Activated CD4-positive, alpha-beta T cell treated with anti-CD3 and anti-CD28 coated beads, Interleukin-2, amount 50 U/mL, for 4 hours (primary cell): ENCODE data around the gene GABRR1.

Experiments
- DNase-seq, 2 experiments: peaks; one replicate each; pipeline ENCODE4 v3.0.0-alpha.2; 2020

GABRR1 gene

DNA sequence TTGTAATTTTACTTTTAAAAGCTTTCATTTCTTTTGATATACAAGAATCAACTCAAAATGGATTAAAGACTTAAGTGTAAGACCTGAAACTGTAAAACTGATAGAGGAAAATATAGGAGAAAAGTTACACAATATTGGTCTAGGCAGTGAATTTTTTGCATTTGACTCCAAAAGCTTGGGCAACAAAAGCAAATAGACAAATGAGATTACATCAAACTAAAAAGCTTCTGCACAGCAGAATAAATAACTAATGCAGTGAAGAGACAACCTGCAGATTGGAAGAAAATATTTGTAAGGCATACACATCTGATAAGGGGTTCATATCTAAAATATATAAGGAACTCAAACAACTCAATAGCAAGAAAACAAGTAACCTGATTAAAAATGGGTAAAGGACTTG lies 3.0 kb downstream of the GABRR1 start:
- no peak for DNase-seq

DNA sequence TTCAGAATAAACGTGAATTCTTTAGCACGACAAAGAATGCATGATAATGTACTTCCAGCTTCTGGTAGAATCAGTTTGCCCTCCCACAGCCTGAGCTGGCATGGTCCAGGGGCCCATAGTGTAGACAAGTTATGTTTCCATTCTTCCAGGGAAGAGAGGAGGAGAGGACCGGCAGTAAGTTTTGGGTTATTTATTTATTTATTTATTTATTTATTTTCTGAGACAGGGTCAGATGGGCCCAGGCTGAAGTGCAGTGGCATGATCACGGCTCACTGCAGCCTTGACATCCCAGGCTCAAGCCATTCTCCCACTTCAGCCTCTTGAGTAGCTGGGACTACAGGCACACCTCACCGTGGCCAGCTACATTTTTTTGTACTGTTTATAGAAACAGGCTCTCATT lies 4.7 kb downstream of the GABRR1 start:
- DNase-seq, result no peak

DNA sequence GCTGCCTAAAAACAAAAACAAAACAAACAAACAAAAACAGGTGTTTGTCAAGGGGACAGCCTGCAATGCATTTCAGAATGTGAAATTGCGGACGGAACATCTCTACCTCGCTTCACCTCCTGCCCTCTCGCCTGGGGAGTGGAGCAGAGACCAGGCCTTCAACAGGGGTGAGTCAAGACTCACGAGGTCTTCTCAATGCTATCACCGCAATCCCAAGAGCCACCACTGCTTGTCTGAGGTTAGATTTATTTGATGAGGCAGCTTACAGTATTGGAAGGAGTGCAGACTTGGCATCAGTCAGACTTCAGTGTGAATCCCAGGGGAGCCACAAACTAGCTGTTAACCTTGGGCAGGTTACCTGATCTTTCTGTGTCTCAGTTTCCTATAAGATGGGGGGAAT lies 7.7 kb downstream of the GABRR1 start:
- DNase-seq, result no peak

DNA sequence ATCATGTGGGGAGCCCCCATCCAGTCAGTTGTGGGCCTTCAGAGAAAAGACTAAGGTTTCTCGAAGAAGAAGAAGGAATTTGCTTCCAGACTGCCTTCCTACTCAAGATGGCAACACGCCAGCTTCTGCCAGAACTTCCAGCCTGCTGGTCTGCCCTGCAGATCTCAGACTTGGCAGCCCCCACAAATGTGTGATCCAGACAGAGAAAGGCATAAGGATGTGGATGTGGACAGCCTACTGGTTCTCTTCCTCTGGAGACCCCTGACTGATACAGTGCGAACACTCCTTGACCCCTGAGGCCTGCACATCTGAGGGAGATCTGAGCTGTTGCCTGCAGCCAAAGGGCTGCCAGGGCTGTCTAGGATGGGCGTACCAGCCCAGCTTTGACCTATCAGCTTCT lies 8.6 kb downstream of the GABRR1 start:
- DNase-seq, result no peak

DNA sequence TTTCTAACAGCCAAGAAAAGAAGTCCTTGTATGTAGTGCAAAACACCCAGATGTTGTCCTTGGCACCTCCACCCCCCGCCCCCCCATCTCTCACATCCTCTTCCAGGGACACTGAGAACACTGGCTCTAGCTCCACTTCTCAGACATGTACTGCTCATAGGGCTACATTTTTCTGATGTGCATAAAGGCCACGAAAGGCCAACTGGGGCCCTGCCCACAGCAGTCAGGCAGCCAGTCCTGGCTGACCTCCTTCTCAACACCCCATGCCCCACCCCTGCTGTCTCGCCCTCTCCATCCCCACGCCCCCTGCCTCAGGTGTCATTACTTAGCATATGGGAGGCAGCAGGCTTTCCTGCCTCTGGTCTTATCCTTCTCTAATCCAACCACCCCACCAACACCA lies 11.3 kb downstream of the GABRR1 start:
- no peak for DNase-seq

DNA sequence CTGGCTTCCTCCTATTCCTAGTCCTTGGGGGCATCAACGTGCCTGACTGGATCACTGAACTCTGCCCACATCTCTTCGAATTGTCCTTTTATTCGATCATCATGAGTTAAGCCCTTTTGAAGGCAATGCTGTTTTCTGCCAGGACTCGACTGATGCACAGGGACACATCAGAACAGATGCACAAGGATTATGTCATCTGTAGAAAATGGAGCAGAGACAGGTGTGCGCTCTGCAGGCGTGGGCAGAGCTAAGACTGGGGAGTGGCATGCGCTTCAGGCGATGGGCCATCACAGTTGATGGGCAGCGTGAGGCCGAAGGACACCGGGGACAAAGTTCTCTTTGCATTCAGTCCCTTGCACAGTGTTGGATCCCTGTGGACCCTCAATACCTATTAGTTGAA lies 13.1 kb downstream of the GABRR1 start:
- no peak for DNase-seq

DNA sequence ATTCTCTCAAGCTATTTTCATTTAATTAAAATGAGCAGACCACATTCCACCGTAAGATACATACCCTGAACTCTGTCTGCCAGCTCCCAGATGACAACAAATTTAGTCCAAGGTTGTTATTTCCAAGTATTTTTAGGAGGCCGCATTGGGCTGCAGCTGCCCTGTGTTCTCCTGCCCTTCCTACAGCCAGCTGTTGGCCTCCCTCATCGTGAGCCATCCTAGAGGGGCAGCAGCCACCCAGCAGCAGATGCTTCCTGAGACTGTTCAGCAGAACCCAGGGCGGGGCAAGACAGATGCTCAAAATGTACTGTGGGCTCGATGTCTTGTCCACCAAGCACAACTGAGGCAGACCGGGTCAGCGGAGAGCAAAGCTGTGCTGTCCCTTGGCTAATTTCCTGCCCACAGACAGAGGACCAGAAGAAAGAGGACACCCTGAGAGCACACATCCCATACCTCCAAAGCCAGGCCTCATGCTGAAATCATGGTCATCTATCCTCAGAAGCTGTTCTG lies 16.4 kb downstream of the GABRR1 start:
- DNase-seq, result no peak

DNA sequence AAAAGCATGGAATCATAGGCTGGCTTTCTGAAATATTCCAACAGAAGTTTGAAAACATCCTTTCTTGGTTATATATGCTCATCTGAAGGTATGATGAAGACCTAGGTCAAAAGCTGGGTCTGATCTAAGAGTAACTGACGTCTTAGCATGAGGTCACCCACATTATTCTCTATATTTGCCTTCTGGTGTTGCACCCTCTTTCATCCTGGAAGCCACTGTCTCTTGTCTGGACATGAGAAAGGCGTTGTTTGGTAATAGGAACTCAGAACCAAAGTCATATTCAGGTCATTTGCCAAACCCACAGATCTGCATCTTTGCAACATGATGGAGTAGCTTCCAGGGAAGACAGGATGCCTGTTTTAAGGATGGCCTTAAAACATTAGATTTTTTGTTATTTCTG lies 17.6 kb downstream of the GABRR1 start:
- no peak for DNase-seq

DNA sequence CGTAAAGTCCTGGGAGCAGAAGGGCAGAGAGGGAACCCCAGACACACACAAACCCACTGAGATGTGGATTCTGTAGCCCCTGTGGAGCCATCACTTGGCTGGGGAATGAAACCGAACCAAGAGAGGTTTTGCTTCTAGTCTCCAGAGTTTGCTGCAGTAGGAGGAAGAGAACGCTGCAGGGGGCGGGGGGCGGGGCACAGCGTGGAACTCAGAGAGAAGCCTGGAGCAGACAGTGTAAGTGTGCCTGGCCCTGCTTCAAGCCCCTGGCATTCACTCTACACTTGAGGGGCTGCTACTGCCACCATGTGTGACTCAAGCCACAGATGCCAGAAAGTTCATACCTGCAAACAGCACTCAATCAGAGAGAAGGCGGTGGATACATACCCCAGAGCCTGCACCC lies 18.9 kb downstream of the GABRR1 start:
- no peak for DNase-seq

DNA sequence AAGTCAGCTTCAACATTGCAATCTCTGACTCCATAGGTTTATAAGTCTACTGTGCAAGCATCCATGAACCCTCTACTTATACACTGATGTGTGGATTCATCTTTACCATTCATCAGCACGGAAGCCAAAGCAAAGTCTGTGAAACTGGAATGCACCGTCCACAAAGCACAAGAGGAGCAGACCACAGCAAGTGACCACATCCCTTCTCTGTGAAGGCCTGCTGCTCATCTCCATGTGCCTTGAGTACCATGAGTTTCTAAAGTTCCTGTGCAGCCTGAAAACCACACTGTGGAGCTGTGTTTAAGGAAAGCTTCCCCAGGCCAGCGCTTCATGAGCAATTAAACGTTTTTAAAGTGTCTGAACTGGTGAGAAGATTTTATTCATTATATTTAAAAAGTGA lies 20.0 kb downstream of the GABRR1 start:
- no peak for DNase-seq

DNA sequence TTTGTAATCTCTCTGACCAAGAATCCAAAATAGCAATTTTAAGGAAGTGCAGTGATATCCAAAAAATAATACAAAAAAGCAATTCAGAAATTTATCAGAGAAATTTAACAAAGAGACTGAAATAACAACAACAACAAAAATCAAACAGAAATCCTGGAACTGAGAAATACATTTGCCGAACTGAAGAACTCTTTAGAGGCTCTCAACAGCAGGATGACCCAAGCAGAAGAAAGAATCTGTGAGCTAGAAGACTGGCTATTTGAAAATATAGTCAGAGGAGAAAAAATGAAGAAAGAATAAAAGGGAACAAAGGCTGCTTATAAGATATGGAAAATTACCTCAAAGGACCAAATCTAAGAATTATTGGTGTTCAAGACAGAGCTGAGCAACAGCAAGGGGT lies 22.6 kb downstream of the GABRR1 start:
- no peak for DNase-seq

DNA sequence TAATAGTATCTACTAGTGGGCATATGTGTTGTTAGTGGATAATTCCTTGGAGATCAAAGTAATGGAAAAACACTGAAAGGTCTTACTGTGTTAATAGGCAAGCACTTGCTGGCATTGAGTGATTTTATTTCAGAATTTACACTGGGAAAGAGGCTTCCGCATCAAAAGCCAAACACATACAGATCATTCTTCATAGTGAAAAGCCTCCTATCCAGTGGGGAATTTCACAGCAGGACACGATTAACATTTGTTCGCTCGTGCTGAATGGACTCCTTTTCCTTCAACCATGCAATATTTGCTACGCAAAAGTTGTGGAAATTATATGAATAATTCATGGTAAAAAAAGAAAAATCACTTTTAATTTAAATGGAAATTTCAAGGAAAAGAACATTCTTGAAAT lies 26.4 kb downstream of the GABRR1 start:
- DNase-seq, result no peak

DNA sequence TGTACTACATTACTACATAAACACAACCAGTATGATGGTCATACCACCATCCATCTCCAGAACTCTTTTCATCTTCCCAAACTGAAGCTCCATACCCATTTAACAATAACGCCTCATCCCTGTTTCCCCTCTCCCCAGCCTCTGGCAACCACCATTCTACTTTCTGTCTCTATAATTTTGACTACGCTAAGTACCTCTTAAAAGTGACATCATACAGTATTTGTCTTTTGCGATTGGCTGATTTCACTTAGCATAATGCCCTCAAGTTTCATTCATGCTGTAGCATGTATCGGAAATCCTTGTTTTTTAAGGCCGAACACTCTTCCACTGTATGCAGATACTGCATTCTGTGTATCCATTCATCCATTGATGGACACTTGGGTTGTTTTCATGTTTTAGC lies 29.7 kb downstream of the GABRR1 start:
- DNase-seq, result no peak

DNA sequence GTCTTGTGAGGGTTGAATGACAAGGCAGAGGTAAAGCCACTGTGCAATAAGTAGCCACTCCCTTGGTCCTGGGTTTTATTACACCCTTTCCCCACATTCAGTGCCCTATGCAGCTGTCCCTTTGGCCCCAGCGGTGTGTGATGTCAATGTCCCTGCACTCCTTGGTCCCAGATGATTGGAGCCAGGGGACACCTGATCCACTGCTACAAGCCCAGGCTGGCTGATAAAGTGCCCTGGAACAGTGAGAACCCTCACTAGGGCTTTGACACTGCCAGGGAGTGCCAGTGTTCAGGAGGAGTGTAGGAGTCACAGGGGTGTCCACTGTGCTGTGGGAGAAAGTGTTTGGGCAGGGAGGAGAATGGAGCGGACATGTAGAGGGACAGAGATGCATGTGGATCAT lies 30.4 kb downstream of the GABRR1 start:
- no peak for DNase-seq

DNA sequence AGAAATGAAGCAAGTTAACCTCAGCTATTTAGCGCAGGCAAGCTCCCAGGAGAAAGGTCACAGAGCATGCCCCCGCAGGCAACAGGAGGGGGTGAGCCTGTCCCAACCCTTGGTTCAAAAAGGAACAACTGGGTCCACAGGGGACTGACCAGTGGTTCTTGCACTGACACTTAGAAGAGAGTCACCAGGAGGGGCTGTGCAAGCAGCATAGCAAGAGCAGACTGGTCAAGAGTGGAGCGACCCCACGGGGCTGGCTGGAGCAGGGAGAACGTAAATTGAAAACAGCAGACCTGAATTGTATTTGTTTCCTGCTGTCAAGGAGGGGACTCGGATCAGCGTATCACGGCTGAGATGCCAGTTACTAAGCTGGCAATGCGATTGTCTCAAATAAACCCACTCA lies 32.8 kb downstream of the GABRR1 start:
- DNase-seq, result no peak

DNA sequence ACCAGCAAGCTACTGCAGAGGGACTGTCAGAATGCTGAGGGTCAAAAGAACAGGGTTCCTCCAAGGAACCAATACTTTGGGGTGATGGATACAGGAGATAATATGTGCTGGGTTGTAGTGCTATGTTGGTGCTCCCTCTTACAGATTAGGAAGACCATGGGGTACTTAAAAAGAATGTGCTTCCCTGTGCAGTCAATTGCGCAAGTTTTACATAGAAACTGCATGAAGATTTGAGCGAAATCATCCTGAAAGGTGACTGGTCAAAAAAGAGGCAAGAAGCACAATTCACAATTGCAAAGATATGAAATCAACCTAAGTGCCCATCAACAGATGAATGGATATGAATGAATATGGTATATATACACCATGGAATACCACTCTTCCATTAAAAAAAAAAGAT lies 33.9 kb downstream of the GABRR1 start:
- no peak for DNase-seq

DNA sequence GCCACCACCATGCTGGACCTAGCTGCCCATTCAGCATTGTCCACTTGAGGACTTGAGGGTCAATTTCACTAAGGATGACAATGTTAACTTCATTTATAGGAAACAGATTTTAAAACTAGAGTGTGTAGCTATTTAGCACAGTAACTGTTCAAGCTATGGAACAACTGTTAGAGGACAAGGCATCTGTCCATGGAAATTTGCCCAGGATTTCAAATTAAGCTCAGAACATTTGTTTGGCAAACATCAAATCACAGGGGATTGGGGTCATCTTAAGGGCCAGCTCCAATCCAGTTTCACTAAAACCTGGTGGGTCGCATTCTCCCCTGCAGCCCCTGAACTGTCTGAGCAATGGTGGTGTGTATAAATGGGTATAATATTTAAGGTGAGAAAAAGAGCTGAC lies 36.2 kb downstream of the GABRR1 start:
- no peak for DNase-seq

DNA sequence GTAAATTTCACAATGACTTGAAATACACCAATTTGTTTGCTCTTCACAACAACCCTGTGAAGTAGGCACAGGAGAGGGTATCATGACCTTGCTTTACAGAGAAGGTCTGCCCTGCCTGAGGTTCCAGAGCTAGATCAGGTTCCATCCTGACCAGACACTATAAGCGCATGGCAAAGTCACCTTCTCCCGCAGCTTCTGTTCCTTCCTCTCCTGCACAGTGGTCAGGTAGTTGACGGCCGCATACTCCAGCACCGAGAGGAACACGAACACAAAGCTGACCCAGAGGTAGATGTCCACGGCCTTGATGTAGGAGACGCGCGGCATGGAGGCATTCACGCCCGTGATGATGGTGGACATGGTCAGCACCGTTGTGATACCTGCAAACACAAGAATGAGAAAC lies 37.0 kb downstream of the GABRR1 start:
- no peak for DNase-seq

DNA sequence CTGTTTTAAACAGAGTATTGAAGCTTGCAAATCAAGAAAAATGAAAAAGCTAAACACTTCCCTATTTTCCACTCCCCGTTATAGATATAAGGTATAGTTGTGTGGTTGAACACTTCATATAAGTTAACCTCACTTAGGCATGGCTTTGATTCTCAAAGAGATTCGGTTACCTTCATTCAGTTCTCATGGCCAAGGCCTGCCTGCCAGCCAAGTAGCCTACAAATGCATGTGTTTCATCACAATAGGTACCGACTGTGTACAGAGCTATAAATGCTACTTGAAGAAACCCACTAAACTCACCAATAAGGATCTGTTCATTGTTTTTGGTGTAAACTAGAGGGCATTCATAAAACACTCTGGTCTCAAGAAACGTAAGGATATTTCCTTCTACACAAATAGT lies 43.5 kb downstream of the GABRR1 start:
- no peak for DNase-seq

DNA sequence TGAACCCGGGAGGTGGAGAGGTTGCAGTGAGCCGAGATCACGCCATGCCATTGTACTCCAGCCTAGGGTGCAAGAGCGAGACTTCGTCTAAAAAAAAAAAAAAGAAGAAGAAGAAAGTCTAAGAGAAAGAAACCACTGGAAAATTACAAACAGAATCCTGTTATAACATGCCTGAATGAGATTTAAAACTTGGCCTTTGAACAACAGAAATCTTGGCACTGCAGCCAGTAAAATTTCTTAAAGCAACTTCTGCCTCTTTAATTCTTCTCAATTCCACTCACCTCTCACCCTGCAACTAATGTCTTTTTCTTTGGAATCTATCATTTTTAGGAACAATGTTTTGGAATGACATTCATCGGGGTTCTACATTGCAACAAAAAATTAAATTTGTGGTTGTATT lies 45.0 kb downstream of the GABRR1 start:
- no peak for DNase-seq

DNA sequence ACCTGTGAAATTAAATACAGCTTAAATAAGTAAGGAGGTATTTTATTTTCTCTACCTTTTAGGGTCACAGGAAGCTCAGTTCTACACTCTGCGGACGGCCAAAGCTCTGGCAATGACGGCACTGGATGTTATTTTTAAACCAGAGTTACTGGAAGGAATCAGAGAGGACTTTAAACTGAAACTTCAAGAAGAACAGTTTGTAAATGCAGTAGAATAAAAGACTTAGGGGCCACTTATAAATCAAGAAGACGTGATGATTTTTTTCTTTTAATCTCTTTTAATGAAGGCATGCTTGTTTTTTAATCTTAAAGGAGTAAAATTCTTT lies 55.1 kb downstream of the GABRR1 start:
- no peak for DNase-seq

DNA sequence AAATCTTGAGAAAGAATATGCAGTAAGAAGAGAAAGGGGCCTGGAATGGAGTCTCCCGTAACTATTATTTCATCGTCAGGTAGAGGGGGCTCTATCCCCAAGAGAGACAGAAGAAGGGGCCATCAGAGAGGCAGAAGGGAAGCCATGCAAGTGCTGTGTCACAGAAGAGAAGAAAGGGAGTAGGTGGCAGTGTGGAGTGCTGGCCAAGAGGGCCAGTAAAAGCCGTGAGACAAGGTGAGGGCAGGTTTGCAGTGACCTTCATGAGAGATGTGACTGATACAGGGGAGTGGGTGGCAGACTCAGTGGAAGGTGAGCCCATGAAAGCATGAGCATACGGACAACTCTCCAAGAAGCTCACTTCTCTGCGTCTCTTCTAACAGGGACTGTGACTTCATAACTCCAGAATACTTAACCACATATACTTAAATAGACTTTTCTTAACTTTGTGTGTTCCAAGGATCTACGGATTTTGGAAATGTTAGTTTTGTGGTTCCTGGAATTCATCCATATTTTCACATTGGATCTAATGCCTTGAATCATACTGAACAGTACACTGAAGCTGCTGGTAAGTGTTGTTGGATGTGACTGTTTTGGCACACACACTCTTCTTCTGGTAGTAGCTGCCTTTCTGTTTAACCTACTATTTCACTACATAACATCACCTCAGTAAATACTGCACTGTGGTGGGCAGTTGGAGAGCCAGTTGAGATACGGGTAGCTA lies 55.7 kb downstream of the GABRR1 start:
- DNase-seq, result no peak

DNA sequence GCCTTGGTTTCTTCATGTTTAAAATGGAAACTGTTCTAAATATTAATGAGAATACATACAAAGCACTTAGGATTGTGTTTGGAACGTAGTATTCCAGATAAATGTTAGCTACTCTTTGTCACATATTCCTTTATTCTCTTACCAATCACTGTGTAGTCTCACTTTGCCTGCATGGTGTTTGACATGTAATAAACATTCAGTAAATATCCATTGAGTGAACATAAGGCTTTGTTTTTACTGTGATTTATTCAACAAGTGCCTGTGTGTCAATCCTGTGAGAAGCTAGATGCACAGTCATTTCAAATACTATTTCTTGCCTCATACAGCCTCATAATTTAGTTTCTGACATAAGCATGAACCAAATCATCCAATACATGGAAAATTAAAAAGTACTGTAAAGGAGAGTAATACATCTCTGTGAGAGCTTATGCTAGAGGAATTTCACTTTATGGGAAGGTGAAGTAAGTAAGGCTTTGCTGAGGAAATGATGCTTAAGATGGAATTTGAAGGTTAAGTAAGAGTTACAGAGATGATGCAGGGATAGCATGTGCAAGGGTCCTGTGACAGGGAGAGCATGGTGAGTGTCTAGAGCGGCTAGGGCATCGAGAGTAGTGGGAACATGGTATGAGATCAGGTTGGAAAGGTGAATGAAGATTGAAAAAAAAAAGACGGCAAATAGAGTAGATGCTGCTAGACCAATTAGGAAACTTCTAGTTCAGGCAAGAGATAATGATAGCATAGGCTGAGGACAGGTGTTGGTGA lies 56.6 kb downstream of the GABRR1 start:
- DNase-seq, result no peak

DNA sequence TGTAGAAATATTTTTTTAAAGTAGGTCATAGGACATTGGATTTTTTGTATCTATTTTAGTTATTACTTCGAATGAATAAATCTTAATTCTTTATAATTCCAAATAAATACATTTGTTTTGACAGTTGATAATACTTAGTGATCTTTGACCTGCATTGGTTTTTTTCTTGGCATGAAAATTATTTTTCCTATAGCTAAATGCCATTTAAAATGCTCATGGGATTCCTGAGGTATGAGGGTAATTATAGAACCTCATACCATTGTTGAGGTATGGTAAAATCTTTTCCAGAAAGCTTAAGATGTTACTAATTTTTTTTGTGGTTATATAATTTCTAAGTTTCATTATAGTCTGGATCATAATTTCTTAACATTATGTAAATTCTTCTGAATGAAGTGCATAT lies 63.0 kb downstream of the GABRR1 start:
- DNase-seq, result no peak
